ENCODE results near the gene KCNAB2. TPM values are rescaled to one million over a fixed set of nuclear protein-coding genes. Genes with fewer than 3 reads are reported as not detected.

KCNAB2 gene
- polyA plus RNA-seq, 1 experiment, result 10.3 TPM

- CTCF ChIA-PET, result interaction anchor here (1.4 kb wide), 1 partner anchor 10 kb away, joined by 5 read pairs; no protein-coding TSS in a partner anchor
- POLR2A ChIA-PET, result interaction anchor here (0.6 kb wide), 1 partner anchor 71 kb away, joined by 3 read pairs; no protein-coding TSS in a partner anchor
- Histone ChIP-seq H3K4me3 (ENCODE audit: low read depth, low read length) (no peak overlapping the region), H3K36me3 (ENCODE audit: control insufficient read depth, insufficient read depth, low read length) (no peaks in the 10 kb centered on the region), H3K27me3 (ENCODE audit: control insufficient read depth, insufficient read depth, low read length) (no peaks in the 10 kb centered on the region)
- TF ChIP-seq, protein P1, sequence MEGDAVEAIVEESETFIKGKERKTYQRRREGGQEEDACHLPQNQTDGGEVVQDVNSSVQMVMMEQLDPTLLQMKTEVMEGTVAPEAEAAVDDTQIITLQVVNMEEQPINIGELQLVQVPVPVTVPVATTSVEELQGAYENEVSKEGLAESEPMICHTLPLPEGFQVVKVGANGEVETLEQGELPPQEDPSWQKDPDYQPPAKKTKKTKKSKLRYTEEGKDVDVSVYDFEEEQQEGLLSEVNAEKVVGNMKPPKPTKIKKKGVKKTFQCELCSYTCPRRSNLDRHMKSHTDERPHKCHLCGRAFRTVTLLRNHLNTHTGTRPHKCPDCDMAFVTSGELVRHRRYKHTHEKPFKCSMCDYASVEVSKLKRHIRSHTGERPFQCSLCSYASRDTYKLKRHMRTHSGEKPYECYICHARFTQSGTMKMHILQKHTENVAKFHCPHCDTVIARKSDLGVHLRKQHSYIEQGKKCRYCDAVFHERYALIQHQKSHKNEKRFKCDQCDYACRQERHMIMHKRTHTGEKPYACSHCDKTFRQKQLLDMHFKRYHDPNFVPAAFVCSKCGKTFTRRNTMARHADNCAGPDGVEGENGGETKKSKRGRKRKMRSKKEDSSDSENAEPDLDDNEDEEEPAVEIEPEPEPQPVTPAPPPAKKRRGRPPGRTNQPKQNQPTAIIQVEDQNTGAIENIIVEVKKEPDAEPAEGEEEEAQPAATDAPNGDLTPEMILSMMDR (IDR thresholded peaks at IDR 0.05; ENCODE audit: insufficient read depth, low read depth, low read length), result no peak
- no peak for DNase-seq (ENCODE audit: low read depth)
These were observed 53.6 kb downstream of the KCNAB2 start for GRCh38 chr1:6099297-6099696.

DNA sequence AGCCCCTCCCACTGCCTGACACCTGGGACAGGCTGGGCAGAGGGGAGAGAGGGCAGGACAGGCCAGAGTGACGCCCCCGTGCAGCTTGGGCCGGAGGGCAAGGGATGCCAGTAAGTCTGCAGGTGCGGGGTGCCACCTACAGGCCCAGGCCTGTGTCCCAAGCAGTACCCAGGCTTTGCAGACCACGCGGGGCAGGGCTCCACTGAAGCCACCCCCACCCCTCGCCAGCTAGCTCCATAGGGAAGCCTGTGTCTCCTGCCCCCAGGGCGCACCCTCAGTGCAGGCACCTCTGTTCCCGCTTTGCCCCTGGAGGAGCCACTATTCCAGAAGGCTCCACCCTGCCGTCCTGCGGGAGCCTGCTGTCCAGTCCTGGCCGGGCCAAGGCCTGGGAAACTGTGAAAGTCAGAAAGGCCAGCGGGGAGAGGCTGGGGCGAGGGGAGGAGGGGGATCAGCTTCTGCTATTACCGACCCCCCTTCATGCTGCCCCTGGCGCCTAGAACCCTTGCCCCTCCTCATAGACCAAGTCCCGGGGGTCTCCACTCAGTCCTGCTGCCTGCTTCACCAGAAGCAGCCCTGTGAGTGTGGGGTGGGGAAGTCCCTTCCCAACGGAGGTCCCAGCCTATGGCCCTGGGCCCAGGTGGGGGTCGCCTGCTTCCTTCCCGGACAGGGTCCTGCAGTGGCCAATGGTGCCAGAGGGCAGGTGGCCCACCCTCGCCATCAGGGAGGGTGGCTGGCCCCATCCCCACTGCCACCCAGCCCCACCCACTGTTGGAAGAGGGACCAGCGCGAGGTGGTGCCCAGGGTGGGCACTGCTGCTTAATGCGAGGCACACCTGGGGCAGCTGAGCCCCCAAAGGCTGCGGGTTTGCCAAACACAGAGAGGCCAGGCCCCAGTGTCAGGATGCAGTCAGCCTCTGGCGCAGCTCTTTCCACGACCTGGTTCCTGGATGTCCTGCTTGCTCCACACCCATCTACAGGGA, 54.4 kb downstream of the KCNAB2 start:
- no peak for DNase-seq (ENCODE audit: low read depth)
- Histone ChIP-seq H3K36me3 (ENCODE audit: control insufficient read depth, insufficient read depth, low read length) (no peaks in the 10 kb centered on the region), H3K4me3 (ENCODE audit: low read depth, low read length) (no peak overlapping the region), H3K27me3 (ENCODE audit: control insufficient read depth, insufficient read depth, low read length) (no peaks in the 10 kb centered on the region)
- TF ChIP-seq, protein P1 (IDR thresholded peaks at IDR 0.05; ENCODE audit: insufficient read depth, low read depth, low read length), result no peak
- ChIA-PET POLR2A (no interaction called here), CTCF (interaction anchor here (0.6 to 1.1 kb wide), 2 partner anchors 9 to 560 kb away, joined by 3 read pairs; no protein-coding TSS in a partner anchor)

DNA sequence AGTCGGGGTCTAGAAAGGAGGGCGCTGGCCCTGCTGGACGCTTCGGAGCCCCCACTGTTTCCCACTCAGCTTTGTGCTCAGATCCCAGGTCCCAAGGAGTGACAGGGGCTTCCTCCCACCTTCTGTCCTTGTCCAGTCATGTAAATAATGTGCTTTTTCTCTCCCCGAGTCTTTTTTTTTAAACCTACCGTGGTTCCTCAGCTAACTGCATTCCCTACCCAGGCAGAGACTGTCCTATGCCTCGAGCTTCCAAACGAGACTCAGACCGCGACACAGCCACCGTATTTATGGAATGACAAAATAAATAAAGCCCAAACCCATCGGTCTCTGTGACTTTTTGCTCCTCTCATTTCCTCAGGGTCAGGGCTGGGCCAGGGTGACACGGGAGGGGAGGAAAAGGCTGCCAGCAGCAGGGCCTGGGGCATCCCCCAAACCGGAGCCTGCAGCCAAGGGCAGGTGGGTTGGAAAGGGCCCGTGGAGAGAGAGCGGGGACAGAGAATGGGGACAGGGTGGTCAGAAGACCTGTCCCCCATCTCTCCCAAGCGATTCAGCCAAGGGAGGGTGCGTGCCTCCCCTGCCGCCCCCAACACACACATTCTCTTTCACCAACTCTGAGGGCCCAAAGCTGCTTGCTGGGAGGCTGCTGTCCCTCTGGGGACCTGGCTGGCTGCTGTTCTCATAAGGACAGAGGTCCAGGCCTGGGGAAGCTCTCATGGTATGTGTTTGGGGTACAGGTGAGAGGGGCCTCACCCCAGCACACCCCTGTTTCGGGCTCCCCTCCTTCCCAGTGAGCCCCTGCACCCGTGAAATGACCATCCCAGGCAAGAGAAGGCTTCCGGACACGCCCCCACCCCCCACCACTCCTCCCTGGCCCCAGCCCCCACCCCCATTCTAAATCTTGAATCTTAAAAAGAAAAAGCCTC, 55.4 kb downstream of the KCNAB2 start:
- Histone ChIP-seq H3K27me3 (ENCODE audit: control insufficient read depth, insufficient read depth, low read length) (no peaks in the 10 kb centered on the region), H3K36me3 (ENCODE audit: control insufficient read depth, insufficient read depth, low read length) (no peaks in the 10 kb centered on the region), H3K4me3 (ENCODE audit: low read depth, low read length) (no peak overlapping the region)
- CTCF ChIA-PET, result interaction anchor here (1.1 kb wide), 1 partner anchor 8 kb away, joined by 3 read pairs; no protein-coding TSS in a partner anchor
- TF ChIP-seq, protein P1 (IDR thresholded peaks at IDR 0.05; ENCODE audit: insufficient read depth, low read depth, low read length), result no peak
- DNase-seq (ENCODE audit: low read depth), result no peak
- POLR2A ChIA-PET, result no interaction called here

DNA sequence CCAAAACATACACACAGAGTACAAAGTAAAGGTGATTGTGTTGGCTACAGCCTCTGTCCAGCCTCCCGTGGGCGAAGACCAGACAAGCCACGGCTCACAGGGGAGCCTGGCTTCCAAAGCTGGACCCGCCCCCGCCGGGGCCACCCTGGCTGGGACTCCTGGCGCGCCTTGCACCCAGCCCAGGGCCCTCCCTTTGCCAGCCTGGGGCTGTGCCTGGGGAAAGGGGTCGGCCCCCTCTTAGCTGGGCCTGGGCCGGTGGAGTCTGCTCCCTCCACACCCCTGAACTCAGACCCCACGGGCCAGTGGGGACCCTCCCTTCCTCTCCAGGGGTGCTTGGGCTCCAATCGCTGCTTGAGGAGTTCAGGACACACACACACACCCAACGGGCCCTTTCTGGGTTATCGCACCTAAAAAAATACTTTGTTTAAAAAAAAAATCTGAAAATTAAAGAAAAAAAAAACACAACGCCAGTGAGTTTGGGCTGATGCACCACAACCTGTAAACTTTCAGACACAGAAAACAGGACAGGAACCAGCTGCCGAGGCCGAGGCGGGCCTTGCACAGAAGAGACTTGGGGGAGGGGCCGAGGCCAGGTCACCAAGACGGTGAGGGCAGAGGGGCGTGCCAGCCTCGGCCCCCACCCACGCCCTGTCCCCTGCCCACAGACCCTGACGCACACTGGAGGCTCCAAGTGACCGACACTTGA, 56.3 kb downstream of the KCNAB2 start:
- Histone ChIP-seq H3K27me3 (ENCODE audit: control insufficient read depth, insufficient read depth, low read length) (no peaks in the 10 kb centered on the region), H3K4me3 (ENCODE audit: low read depth, low read length) (no peak overlapping the region), H3K36me3 (ENCODE audit: control insufficient read depth, insufficient read depth, low read length) (no peaks in the 10 kb centered on the region)
- TF ChIP-seq, protein P1 (IDR thresholded peaks at IDR 0.05; ENCODE audit: insufficient read depth, low read depth, low read length), result no peak
- no peak for DNase-seq (ENCODE audit: low read depth)
- POLR2A ChIA-PET, result interaction anchor here (0.6 kb wide), 1 partner anchor 1722 kb away, joined by 5 read pairs; no protein-coding TSS in a partner anchor
- CTCF ChIA-PET, result interaction anchor here (0.6 kb wide), 1 partner anchor 219 kb away, joined by 4 read pairs; no protein-coding TSS in a partner anchor
